PC-9 (cell line): ENCODE data around the gene LIN9. TPM values are rescaled to one million over a fixed set of nuclear protein-coding genes. Genes with fewer than 3 reads are reported as not detected.

ENCODE experiments used
- BruUV-seq: library from RNA; stranded (reverse); fragments of 400-500 nt; replicated peaks from 2 replicates; lab custom pipeline; 2021; lab: Mats Ljungman, UMichigan
- CTCF ChIA-PET: fragments of 300-600 bp; sonication (Branson Sonifier 250); formaldehyde crosslinking; loops from one replicate; lab custom pipeline; 2022; ENCODE audit warnings: antibody characterized with exemption; lab: Charles Lee
- POLR2A ChIA-PET: fragments of 300-600 bp; sonication (Branson Sonifier 250); formaldehyde crosslinking; loops from one replicate; lab custom pipeline; 2022; ENCODE audit warnings: antibody characterized with exemption; ENCODE audit not compliant: unreplicated experiment; lab: Charles Lee
- DNase-seq, 2 experiments: peaks; one replicate each; pipeline versions ENCODE4 v3.0.0 to v3.0.0-alpha.2; 2015 to 2022; ENCODE audit warnings: mixed read lengths in 1 of 2
- H2AFZ ChIP-seq: fragments of 200-600 bp; sonication (generic); 2 replicates; pipeline ENCODE4 v1.8.1; 2017; ENCODE audit warnings: antibody characterized with exemption
- H3F3A ChIP-seq: fragments of 200-600 bp; sonication (generic); 2 replicates; pipeline ENCODE4 v1.8.1; 2017; ENCODE audit warnings: antibody characterized with exemption, mild to moderate bottlenecking, low read depth; ENCODE audit not compliant: insufficient read depth
- H3K27ac ChIP-seq: fragments of 200-600 bp; sonication (generic); 2 replicates; pipeline ENCODE4 v1.6.1; 2016; ENCODE audit warnings: mixed run types
- H3K27me3 ChIP-seq: fragments of 200-600 bp; sonication (generic); 2 replicates; pipeline ENCODE4 v1.6.1; 2016; ENCODE audit warnings: low read depth, mixed run types; ENCODE audit not compliant: insufficient read depth
- H3K36me3 ChIP-seq: fragments of 200-600 bp; sonication (generic); 2 replicates; pipeline ENCODE4 v1.6.1; 2016; ENCODE audit warnings: low read depth, mixed run types
- H3K4me1 ChIP-seq: fragments of 200-600 bp; sonication (generic); replicated peaks from 2 replicates; pipeline ENCODE4 v1.6.1; 2016; ENCODE audit warnings: mixed run types; ENCODE audit not compliant: insufficient read depth
- H3K4me2 ChIP-seq: fragments of 200-600 bp; sonication (generic); 2 replicates; pipeline ENCODE4 v1.6.1; 2017; ENCODE audit warnings: mixed run types
- H3K4me3 ChIP-seq: fragments of 200-600 bp; sonication (generic); 2 replicates; pipeline ENCODE4 v1.6.1; 2016; ENCODE audit warnings: mixed run types
- H3K79me2 ChIP-seq: fragments of 200-600 bp; sonication (generic); 2 replicates; pipeline ENCODE4 v1.6.1; 2017; ENCODE audit warnings: low read depth, mixed run types
- H3K9me2 ChIP-seq: fragments of 200-600 bp; sonication (generic); 2 replicates; pipeline ENCODE4 v1.8.1; 2017; ENCODE audit warnings: mild to moderate bottlenecking; ENCODE audit not compliant: insufficient read depth
- H3K9me3 ChIP-seq: fragments of 200-600 bp; sonication (generic); 2 replicates; pipeline ENCODE4 v1.8.1; 2016; ENCODE audit warnings: low read depth; ENCODE audit not compliant: insufficient read depth
- H4K20me1 ChIP-seq: fragments of 200-600 bp; sonication (generic); 2 replicates; pipeline ENCODE4 v1.8.1; 2017; ENCODE audit not compliant: insufficient read depth
- CTCF ChIP-seq: fragments of 200-600 bp; sonication (generic); conservative IDR thresholded peaks from 2 replicates; pipeline ENCODE4 v1.6.1; 2017; ENCODE audit warnings: mixed run types, antibody characterized with exemption, mild to moderate bottlenecking, moderate library complexity
- EZH2 ChIP-seq: fragments of 200-600 bp; sonication (generic); IDR thresholded peaks from 2 replicates; pipeline ENCODE4 v1.8.0; 2017; ENCODE audit warnings: antibody characterized with exemption, low read depth
- intact Hi-C: fragments of 100-400 bp; cut with micrococcal nuclease; formaldehyde crosslinking; loops from one replicate; pipeline ENCODE4 v1.10.0; 2022; ENCODE audit not compliant: unreplicated experiment
- total RNA-seq: library from RNA; stranded (reverse); gene quantifications from 2 replicates; pipeline ENCODE4 v1.2.3, GENCODE V29; 2021

LIN9 gene
- total RNA-seq, 1 experiment from 2014 or later: 12.1 TPM

GRCh38 chr1:226207048-226207447, 101.9 kb downstream of the LIN9 start:
- POLR2A ChIA-PET: no interaction called here
- intact Hi-C loops: no loop called here
- Histone ChIP-seq H3K4me2 (no peak overlapping the region), H3K79me2 (no peaks in the 10 kb centered on the region), H3K9me3 (no peaks in the 10 kb centered on the region), H2AFZ (no peak overlapping the region), H3K27me3 (no peaks in the 10 kb centered on the region), H3K4me3 (no peak overlapping the region), H3K36me3 (no peaks in the 10 kb centered on the region), H3K27ac (no peak overlapping the region), H3K4me1 (peaks cover 18% of the 10 kb centered on the region), H3K9me2 (no peaks in the 10 kb centered on the region), H3F3A (peaks cover 10% of the 10 kb centered on the region; the same call in 1 of the 2 replicates), H4K20me1 (no peaks in the 10 kb centered on the region)
- TF ChIP-seq CTCF: no peak
- no peak for TF ChIP-seq EZH2
- no peak for DNase-seq
- no TSS peak for BruUV-seq
- CTCF ChIA-PET: interaction anchor here (0.6 kb wide), 1 partner anchor 10 kb away, joined by 3 read pairs; no protein-coding TSS in a partner anchor

GRCh38 chr1:226204198-226204597, 104.8 kb downstream of the LIN9 start:
- ChIA-PET POLR2A (interaction anchor here (0.7 kb wide), 1 partner anchor 198 kb away, joined by 5 read pairs; no protein-coding TSS in a partner anchor), CTCF (no interaction called here)
- H3K27ac ChIP-seq: no peak overlapping the region
- H3K4me1 ChIP-seq: peaks cover 20% of the 10 kb centered on the region
- DNase-seq: no peak
- no peak overlapping the region for H3K4me2 ChIP-seq
- no peaks in the 10 kb centered on the region for H4K20me1 ChIP-seq
- H2AFZ ChIP-seq: no peak overlapping the region
- no peaks in the 10 kb centered on the region for H3K79me2 ChIP-seq
- no peaks in the 10 kb centered on the region for H3K9me3 ChIP-seq
- H3K36me3 ChIP-seq: no peaks in the 10 kb centered on the region
- no TSS peak for BruUV-seq
- no peaks in the 10 kb centered on the region for H3K9me2 ChIP-seq
- H3K4me3 ChIP-seq: no peak overlapping the region
- intact Hi-C loops: loop anchor here (5.0 kb wide), 1 partner anchor 128 kb away; no protein-coding TSS in a partner anchor
- TF ChIP-seq CTCF: no peak
- no peak for TF ChIP-seq EZH2
- no peaks in the 10 kb centered on the region for H3K27me3 ChIP-seq
- peaks cover 17% of the 10 kb centered on the region; the same call in 1 of the 2 replicates for H3F3A ChIP-seq

- Histone ChIP-seq H3K27me3 (no peaks in the 10 kb centered on the region), H3K4me1 (peaks cover 20% of the 10 kb centered on the region), H4K20me1 (no peaks in the 10 kb centered on the region), H3K9me2 (no peaks in the 10 kb centered on the region), H3K79me2 (no peaks in the 10 kb centered on the region), H3K4me2 (no peak overlapping the region), H3K36me3 (no peaks in the 10 kb centered on the region), H3F3A (peaks cover 17% of the 10 kb centered on the region; the same call in 1 of the 2 replicates), H3K27ac (no peak overlapping the region), H3K4me3 (no peak overlapping the region), H3K9me3 (no peaks in the 10 kb centered on the region), H2AFZ (no peak overlapping the region)
- TF ChIP-seq EZH2 (no peak), CTCF (no peak)
- ChIA-PET CTCF (no interaction called here), POLR2A (no interaction called here)
- intact Hi-C loops: loop anchor here (5.0 kb wide), 1 partner anchor 129 kb away; no protein-coding TSS in a partner anchor
- no TSS peak for BruUV-seq
- no peak for DNase-seq
Observed at GRCh38 chr1:226203655-226204054, 105.3 kb downstream of the LIN9 start.
